A549 (cell line): ENCODE measurements around the gene ABLIM1. TPM values are rescaled to one million over a fixed set of nuclear protein-coding genes. Genes with fewer than 3 reads are reported as not detected.

Experiments
- ATAC-seq, 2 experiments: fragments of 200-7000 bp in 1 of 2; fragments of >200 bp in 1 of 2; cut with Nextera tagmentation in 1 of 2; cut with Tn5 transposase in 1 of 2; 3 replicates each; pipeline versions ENCODE4 v1.8.0 to v1.9.1; 2018 to 2020; ENCODE audit warnings: mild to moderate bottlenecking in 1 of 2, moderate library complexity in 1 of 2
- CTCF ChIA-PET: fragments of 300-600 bp; sonication (Branson Sonifier 250); formaldehyde crosslinking; extraction: SDS; loops from one replicate; lab custom pipeline; 2021; ENCODE audit warnings: antibody characterized with exemption, inconsistent platforms; lab: Yijun Ruan, JAX
- POLR2A ChIA-PET: fragments of 350-600 bp; formaldehyde crosslinking; extraction: SDS; loops from one replicate; lab custom pipeline; 2021; ENCODE audit warnings: antibody characterized with exemption, inconsistent platforms; lab: Yijun Ruan, JAX
- DNase-seq, 2 experiments: peaks; one replicate each; pipeline versions ENCODE4 v3.0.0 to v3.0.0-alpha.2; 2011 to 2016; ENCODE audit warnings: low read depth in 1 of 2, low spot score in 1 of 2
- FAIRE-seq: peaks from 2 replicates; lab custom pipeline; 2011; peaks lifted over from hg19 to GRCh38; lab: Jason Lieb, UNC
- H3K27ac ChIP-seq, 2 experiments: fragments of >200 bp; sonication (Bioruptor Twin); formaldehyde crosslinking; 3 replicates each; pipeline ENCODE4 v1.5.1; 2016 to 2017
- H3K4me1 ChIP-seq: fragments of >200 bp; sonication (Bioruptor Twin); formaldehyde crosslinking; 3 replicates; pipeline ENCODE4 v1.6.1; 2016
- H3K4me2 ChIP-seq: fragments of >200 bp; sonication (Bioruptor Twin); formaldehyde crosslinking; 3 replicates; pipeline ENCODE4 v1.6.1; 2016
- H3K4me3 ChIP-seq: fragments of >200 bp; sonication (Bioruptor Twin); formaldehyde crosslinking; 3 replicates; pipeline ENCODE4 v1.5.1; 2016
- H3K9me3 ChIP-seq: fragments of >200 bp; sonication (Bioruptor Twin); formaldehyde crosslinking; 3 replicates; pipeline ENCODE4 v1.6.1; 2016
- BHLHE40 ChIP-seq: IDR thresholded peaks from 2 replicates; pipeline ENCODE4 v1.6.1; 2012; ENCODE audit warnings: low read depth, low read length, inconsistent platforms
- CBX2 ChIP-seq: fragments of 200-600 bp; sonication (generic); IDR thresholded peaks from 2 replicates; pipeline ENCODE4 v1.6.1; 2016; ENCODE audit warnings: low read depth, mild to moderate bottlenecking, borderline replicate concordance
- EP300 ChIP-seq, 2 experiments: fragments of >200 bp; sonication (Bioruptor Twin); formaldehyde crosslinking; IDR thresholded peaks; 2 replicates in 1 of 2; 3 replicates in 1 of 2; pipeline ENCODE4 v1.6.1; 2016 to 2017
- ESRRA ChIP-seq: fragments of 150-350 bp; IDR thresholded peaks from 2 replicates; pipeline ENCODE4 v1.6.1; 2014; ENCODE audit warnings: mild to moderate bottlenecking, low read length, borderline replicate concordance
- FOSB ChIP-seq: fragments of 250-450 bp; sonication (Bioruptor Pico); IDR thresholded peaks from 2 replicates; pipeline ENCODE4 v1.5.0; 2020; ENCODE audit warnings: mild to moderate bottlenecking, moderate library complexity
- FOSL2 ChIP-seq, 2 experiments: fragments of 450-650 bp in 1 of 2; fragments of >200 bp in 1 of 2; sonication (Bioruptor Twin) in 1 of 2; formaldehyde crosslinking; IDR thresholded peaks; 2 replicates each; pipeline versions ENCODE4 v1.5.0 to v1.6.1; 2016 to 2020; ENCODE audit warnings: mild to moderate bottlenecking in 1 of 2, moderate library complexity in 1 of 2
- FOXS1 ChIP-seq: fragments of 250-450 bp; sonication (Bioruptor Pico); IDR thresholded peaks from 2 replicates; pipeline ENCODE4 v1.5.0; 2020; ENCODE audit warnings: mild to moderate bottlenecking, moderate library complexity
- HOXA7 ChIP-seq: fragments of 250-450 bp; sonication (Bioruptor Pico); IDR thresholded peaks from 2 replicates; pipeline ENCODE4 v1.5.0; 2020; ENCODE audit warnings: mild to moderate bottlenecking, moderate library complexity
- HOXB5 ChIP-seq: fragments of 250-450 bp; sonication (Bioruptor Pico); IDR thresholded peaks from 2 replicates; pipeline ENCODE4 v1.5.0; 2020; ENCODE audit warnings: mild to moderate bottlenecking, moderate library complexity
- MAFK ChIP-seq: fragments of 450-650 bp; IDR thresholded peaks from 2 replicates; pipeline ENCODE4 v1.6.1; 2014; ENCODE audit not compliant: partially characterized antibody
- MAZ ChIP-seq: fragments of 150-350 bp; IDR thresholded peaks from 2 replicates; pipeline ENCODE4 v1.6.1; 2014; ENCODE audit warnings: antibody characterized with exemption, low read depth, low read length, borderline replicate concordance
- NPAS2 ChIP-seq: fragments of 250-450 bp; sonication (Bioruptor Pico); IDR thresholded peaks from 2 replicates; pipeline ENCODE4 v1.8.0; 2022; ENCODE audit warnings: mild to moderate bottlenecking, moderate library complexity, borderline replicate concordance
- NR3C1 ChIP-seq: fragments of >200 bp; sonication (Bioruptor Twin); formaldehyde crosslinking; IDR thresholded peaks from 3 replicates; pipeline ENCODE4 v1.6.1; 2017
- PBX3 ChIP-seq: IDR thresholded peaks from 2 replicates; pipeline ENCODE4 v1.6.1; 2012
- POLR2A ChIP-seq: IDR thresholded peaks from 2 replicates; pipeline ENCODE4 v1.6.1; 2012; ENCODE audit warnings: mild to moderate bottlenecking, low read length
- RAD21 ChIP-seq, 2 experiments: fragments of >200 bp in 1 of 2; sonication (Bioruptor Twin) in 1 of 2; formaldehyde crosslinking in 1 of 2; IDR thresholded peaks in 1 of 2; conservative IDR thresholded peaks in 1 of 2; 2 replicates in 1 of 2; 3 replicates in 1 of 2; pipeline ENCODE4 v1.6.1; 2012 to 2018; ENCODE audit warnings: inconsistent platforms in 1 of 2
- RNF2 ChIP-seq: fragments of 200-600 bp; sonication (generic); IDR thresholded peaks from 2 replicates; pipeline ENCODE4 v1.6.1; 2016; ENCODE audit warnings: low read depth, mild to moderate bottlenecking, antibody characterized with exemption, moderate library complexity, borderline replicate concordance
- SMC3 ChIP-seq: fragments of >200 bp; sonication (Bioruptor Twin); formaldehyde crosslinking; IDR thresholded peaks from 3 replicates; pipeline ENCODE4 v1.6.1; 2018; ENCODE audit warnings: inconsistent platforms
- SREBF2 ChIP-seq: fragments of 450-650 bp; IDR thresholded peaks from 2 replicates; pipeline ENCODE4 v1.6.1; 2014; ENCODE audit warnings: mild to moderate bottlenecking, moderate library complexity
- TFCP2L1 ChIP-seq: fragments of 250-450 bp; sonication (Bioruptor Pico); IDR thresholded peaks from 2 replicates; pipeline ENCODE4 v1.5.0; 2021; ENCODE audit warnings: mild to moderate bottlenecking
- USF2 ChIP-seq: fragments of 450-650 bp; IDR thresholded peaks from 2 replicates; pipeline ENCODE4 v1.6.1; 2014; ENCODE audit warnings: antibody characterized with exemption
- ZSCAN20 ChIP-seq: fragments of 250-450 bp; sonication (Bioruptor Pico); IDR thresholded peaks from 2 replicates; pipeline ENCODE4 v1.8.0; 2022; ENCODE audit warnings: mild to moderate bottlenecking, moderate library complexity
- WGBS: methylation state at CpG from one replicate; pipeline ENCODE4 v1.1.6; 2017; ENCODE audit errors: missing lambda C conversion rate; 5-methylcytosine and 5-hydroxymethylcytosine counted together
- polyA plus RNA-seq, 4 experiments: library from polyadenylated mRNA; depleted of rRNA in 3 of 4; stranded (reverse); fragments of >200 nt; fragmentation: RNase III in 1 of 4; extraction: RNeasy Plus Mini Kit Qiagen cat#74134 plus additional on column Dnase treatment in 1 of 4; gene quantifications; 2 replicates in 3 of 4; 3 replicates in 1 of 4; pipeline ENCODE4 v1.2.3, GENCODE V29; 2011 to 2017
- TF ChIP-seq, protein P1 (sequence below): fragments of 250-450 bp; sonication (Bioruptor Pico); IDR thresholded peaks from 2 replicates; pipeline ENCODE4 v1.5.0; 2021; ENCODE audit warnings: mild to moderate bottlenecking, moderate library complexity, borderline replicate concordance
- TF ChIP-seq, protein P2 (sequence below): fragments of 200-600 bp; sonication (generic); IDR thresholded peaks from 2 replicates; pipeline ENCODE4 v1.6.1; 2016; ENCODE audit warnings: antibody characterized with exemption, mild to moderate bottlenecking, moderate library complexity

Gene ABLIM1
- polyA plus RNA-seq, 2 of the 4 experiments (the other 2 are of a cell fraction) = 21.4 to 70.2 TPM

DNA sequence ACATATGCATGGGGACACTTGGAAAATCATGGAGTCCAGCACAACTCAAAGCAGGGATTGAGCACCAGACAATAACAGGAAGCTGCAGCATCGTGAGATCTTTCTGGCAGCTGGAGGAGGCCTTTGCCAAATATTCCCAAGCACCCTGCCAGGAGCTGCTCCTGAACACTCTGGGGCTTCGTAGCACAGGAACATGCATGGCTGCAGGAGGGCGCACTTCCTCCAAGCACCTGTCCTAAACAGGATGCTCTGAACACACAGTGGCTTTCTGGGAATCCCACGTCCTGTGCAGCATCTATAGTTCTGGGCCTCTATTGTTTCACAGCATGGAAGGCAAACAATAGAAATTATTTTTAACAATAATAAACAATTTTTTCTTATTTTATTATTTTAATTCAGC is 4.1 kb downstream of the ABLIM1 start:
- ChIA-PET POLR2A (no interaction called here), CTCF (interaction anchor here (0.9 to 2.1 kb wide), 4 partner anchors 26 to 182 kb away, joined by 3 to 9 read pairs (median 3); no protein-coding TSS in a partner anchor)
- FAIRE-seq (no peak), DNase-seq (no peak), ATAC-seq (no peak)
- WGBS = 93% methylated on average over 4 of the region's 4 CpGs
- Histone ChIP-seq H3K27ac (no peak overlapping the region), H3K9me3 (no peaks in the 10 kb centered on the region), H3K4me2 (no peak overlapping the region), H3K4me3 (no peak overlapping the region), H3K4me1 (peaks cover 30% of the 10 kb centered on the region)
- TF ChIP-seq NR3C1 (no peak), TFCP2L1 (CRISPR knock-in tag) (no peak), FOSB (CRISPR knock-in tag) (no peak), HOXA7 (no peak), BHLHE40 (no peak), HOXB5 (CRISPR knock-in tag) (no peak), SREBF2 (no peak), MAZ (no peak), POLR2A (no peak), FOSL2 (IDR thresholded peaks at IDR 0.05) (no peak), FOSL2 (CRISPR knock-in tag; IDR thresholded peaks at IDR 0.05) (no peak), PBX3 (no peak), USF2 (no peak)

DNA sequence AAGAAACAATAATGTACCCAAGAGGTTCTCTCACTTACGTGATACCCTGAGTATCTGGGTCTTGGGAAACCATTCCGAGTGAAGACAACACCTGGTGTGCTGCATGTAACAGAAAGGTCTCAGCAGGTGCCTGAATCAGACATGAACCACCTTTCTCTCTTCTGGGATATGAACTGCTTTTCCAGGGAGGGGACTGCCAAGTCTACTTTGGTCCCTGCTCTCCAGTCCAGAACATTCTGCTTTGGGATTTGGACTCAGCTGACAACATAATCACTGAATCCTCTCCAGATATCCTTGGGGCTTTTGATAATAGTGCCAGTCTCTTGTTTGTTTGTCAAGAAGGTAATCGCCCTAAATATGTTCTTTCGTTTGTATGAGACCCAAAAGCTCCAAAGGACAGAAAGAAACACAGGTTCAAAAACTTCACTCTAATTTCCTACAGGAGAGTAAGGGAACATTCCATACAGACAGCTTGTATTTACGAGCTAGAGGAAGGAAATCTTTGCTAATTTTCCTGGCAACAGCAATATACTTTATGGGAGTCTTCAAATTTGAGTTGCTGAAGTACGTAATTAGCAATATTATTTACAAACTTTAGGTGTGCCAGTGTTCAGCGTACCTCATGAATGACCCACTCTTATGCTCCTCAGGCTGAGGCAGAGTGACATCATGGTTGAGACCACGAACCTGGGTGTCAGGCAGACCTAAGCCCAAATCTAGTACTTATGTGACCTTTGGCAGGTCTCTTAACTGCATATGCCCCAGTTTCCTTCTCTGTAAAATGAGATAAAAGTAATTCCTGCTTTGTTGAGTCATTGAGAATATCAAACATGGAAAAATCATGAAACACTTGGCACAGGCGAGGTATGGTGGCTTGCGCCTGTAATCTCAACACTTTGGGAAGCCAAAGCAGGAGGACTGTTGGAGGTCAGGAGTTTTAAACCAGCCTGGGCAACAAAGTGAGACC is 5.4 kb downstream of the ABLIM1 start:
- 84% methylated on average over 10 of the region's 10 CpGs for WGBS

More for the DNA sequence above, 5.4 kb downstream of the ABLIM1 start:
- Histone ChIP-seq H3K27ac (no peak overlapping the region), H3K4me2 (no peak overlapping the region), H3K4me3 (no peak overlapping the region)
- POLR2A ChIA-PET = no interaction called here
- TF ChIP-seq, protein P1, sequence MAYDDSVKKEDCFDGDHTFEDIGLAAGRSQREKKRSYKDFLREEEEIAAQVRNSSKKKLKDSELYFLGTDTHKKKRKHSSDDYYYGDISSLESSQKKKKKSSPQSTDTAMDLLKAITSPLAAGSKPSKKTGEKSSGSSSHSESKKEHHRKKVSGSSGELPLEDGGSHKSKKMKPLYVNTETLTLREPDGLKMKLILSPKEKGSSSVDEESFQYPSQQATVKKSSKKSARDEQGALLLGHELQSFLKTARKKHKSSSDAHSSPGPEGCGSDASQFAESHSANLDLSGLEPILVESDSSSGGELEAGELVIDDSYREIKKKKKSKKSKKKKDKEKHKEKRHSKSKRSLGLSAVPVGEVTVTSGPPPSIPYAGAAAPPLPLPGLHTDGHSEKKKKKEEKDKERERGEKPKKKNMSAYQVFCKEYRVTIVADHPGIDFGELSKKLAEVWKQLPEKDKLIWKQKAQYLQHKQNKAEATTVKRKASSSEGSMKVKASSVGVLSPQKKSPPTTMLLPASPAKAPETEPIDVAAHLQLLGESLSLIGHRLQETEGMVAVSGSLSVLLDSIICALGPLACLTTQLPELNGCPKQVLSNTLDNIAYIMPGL = no peak
- TF ChIP-seq MAZ (no peak), MAFK (no peak), NPAS2 (CRISPR knock-in tag) (no peak), FOXS1 (no peak), ESRRA (no peak), PBX3 (no peak), RAD21 (conservative IDR thresholded peaks at IDR 0.05 in 1 of 2, IDR thresholded peaks at IDR 0.05 in 1 of 2) (no peak), TFCP2L1 (CRISPR knock-in tag) (no peak), RNF2 (no peak), EP300 (IDR thresholded peaks at IDR 0.05) (no peak), SREBF2 (no peak), SMC3 (no peak), ZSCAN20 (CRISPR knock-in tag) (no peak), CBX2 (no peak)
- TF ChIP-seq, protein P2, sequence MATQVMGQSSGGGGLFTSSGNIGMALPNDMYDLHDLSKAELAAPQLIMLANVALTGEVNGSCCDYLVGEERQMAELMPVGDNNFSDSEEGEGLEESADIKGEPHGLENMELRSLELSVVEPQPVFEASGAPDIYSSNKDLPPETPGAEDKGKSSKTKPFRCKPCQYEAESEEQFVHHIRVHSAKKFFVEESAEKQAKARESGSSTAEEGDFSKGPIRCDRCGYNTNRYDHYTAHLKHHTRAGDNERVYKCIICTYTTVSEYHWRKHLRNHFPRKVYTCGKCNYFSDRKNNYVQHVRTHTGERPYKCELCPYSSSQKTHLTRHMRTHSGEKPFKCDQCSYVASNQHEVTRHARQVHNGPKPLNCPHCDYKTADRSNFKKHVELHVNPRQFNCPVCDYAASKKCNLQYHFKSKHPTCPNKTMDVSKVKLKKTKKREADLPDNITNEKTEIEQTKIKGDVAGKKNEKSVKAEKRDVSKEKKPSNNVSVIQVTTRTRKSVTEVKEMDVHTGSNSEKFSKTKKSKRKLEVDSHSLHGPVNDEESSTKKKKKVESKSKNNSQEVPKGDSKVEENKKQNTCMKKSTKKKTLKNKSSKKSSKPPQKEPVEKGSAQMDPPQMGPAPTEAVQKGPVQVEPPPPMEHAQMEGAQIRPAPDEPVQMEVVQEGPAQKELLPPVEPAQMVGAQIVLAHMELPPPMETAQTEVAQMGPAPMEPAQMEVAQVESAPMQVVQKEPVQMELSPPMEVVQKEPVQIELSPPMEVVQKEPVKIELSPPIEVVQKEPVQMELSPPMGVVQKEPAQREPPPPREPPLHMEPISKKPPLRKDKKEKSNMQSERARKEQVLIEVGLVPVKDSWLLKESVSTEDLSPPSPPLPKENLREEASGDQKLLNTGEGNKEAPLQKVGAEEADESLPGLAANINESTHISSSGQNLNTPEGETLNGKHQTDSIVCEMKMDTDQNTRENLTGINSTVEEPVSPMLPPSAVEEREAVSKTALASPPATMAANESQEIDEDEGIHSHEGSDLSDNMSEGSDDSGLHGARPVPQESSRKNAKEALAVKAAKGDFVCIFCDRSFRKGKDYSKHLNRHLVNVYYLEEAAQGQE = no peak
- TF ChIP-seq, all 56 proteins: peak for 0
- Histone ChIP-seq H3K9me3 (no peaks in the 10 kb centered on the region), H3K4me1 (peaks cover 43% of the 10 kb centered on the region)
- DNase-seq = no peak
- CTCF ChIA-PET = interaction anchor here (0.6 to 2.1 kb wide), 5 partner anchors 11 to 64 kb away, joined by 3 to 9 read pairs (median 3); no protein-coding TSS in a partner anchor
- FAIRE-seq = no peak
- no peak for ATAC-seq
